ENCODE measurements around the gene DGKG. TPM values are rescaled to one million over a fixed set of nuclear protein-coding genes. Genes with fewer than 3 reads are reported as not detected.

The DGKG gene
- total and polyA plus RNA-seq, 8 donors: 0.12 to 26.3 (median 2.7) TPM

- intact Hi-C loops (cut with DNase I; ENCODE audit: low total_unique reads): no loop called here
- Histone ChIP-seq H3K27me3 (no peaks in the 10 kb centered on the region), H3K4me1 (peaks cover 15 to 18% (median 17%) of the 10 kb centered on the region in 4 donors), H3K9me3 (no peaks in the 10 kb centered on the region), H3K4me3 (no peak overlapping the region), H3K27ac (no peak overlapping the region), H3K36me3 (peaks cover 0 to 12% (median 0%) of the 10 kb centered on the region in 4 donors)
- TF ChIP-seq POLR2A (IDR thresholded peaks at IDR 0.05): no peak
- no peak for TF ChIP-seq EP300 (IDR thresholded peaks at IDR 0.05)
- no peak for TF ChIP-seq CTCF (IDR thresholded peaks at IDR 0.05)
- TF ChIP-seq POLR2AphosphoS5 (IDR thresholded peaks at IDR 0.05): no peak
- 75 to 92% (median 77%) methylated on average over 3 of the region's 3 CpGs for WGBS, 5 donors
- DNase-seq: no peak
Observed at GRCh38 chr3:186207515-186207914, 154.5 kb downstream of the DGKG start.

- Histone ChIP-seq H3K9me3 (no peaks in the 10 kb centered on the region), H3K4me3 (no peak overlapping the region), H3K4me1 (no peaks in the 10 kb centered on the region), H3K36me3 (peaks cover 0 to 19% (median 0%) of the 10 kb centered on the region in 4 donors), H3K27me3 (no peaks in the 10 kb centered on the region), H3K27ac (no peak overlapping the region)
- DNase-seq: peak in 1 of 2 donors; percentile 41
- intact Hi-C loops (cut with DNase I; ENCODE audit: low total_unique reads): no loop called here
- TF ChIP-seq POLR2A (IDR thresholded peaks at IDR 0.05) (no peak), CTCF (IDR thresholded peaks at IDR 0.05) (no peak), EP300 (IDR thresholded peaks at IDR 0.05) (no peak), POLR2AphosphoS5 (IDR thresholded peaks at IDR 0.05) (no peak)
- 89 to 95% (median 90%) methylated on average over 4 of the region's 4 CpGs for WGBS, 5 donors
Observed at GRCh38 chr3:186200726-186201125, 161.3 kb downstream of the DGKG start.

GRCh38 chr3:186198442-186198841 lies 163.6 kb downstream of the DGKG start:
- Histone ChIP-seq H3K4me3 (no peak overlapping the region), H3K4me1 (peaks cover 8 to 11% (median 9%) of the 10 kb centered on the region in 4 donors), H3K27ac (no peak overlapping the region), H3K9me3 (no peaks in the 10 kb centered on the region), H3K27me3 (peaks cover 0 to 17% (median 10%) of the 10 kb centered on the region in 3 donors), H3K36me3 (peaks cover 0 to 8% (median 0%) of the 10 kb centered on the region in 4 donors)
- intact Hi-C loops (cut with DNase I; ENCODE audit: low total_unique reads): no loop called here
- DNase-seq: no peak
- 90 to 95% (median 91%) methylated on average over 2 of the region's 2 CpGs for WGBS, 5 donors
- TF ChIP-seq POLR2AphosphoS5 (IDR thresholded peaks at IDR 0.05): no peak
- no peak for TF ChIP-seq POLR2A (IDR thresholded peaks at IDR 0.05)
- no peak for TF ChIP-seq CTCF (IDR thresholded peaks at IDR 0.05)
- no peak for TF ChIP-seq EP300 (IDR thresholded peaks at IDR 0.05)

GRCh38 chr3:186194451-186194811 lies 167.6 kb downstream of the DGKG start:
- Histone ChIP-seq H3K36me3 (no peaks in the 10 kb centered on the region), H3K4me3 (peak overlapping the region in 2 of 4 donors; percentile 27)

More at GRCh38 chr3:186194451-186194811, 167.6 kb downstream of the DGKG start:
- intact Hi-C loops (cut with DNase I; ENCODE audit: low total_unique reads): no loop called here
- no peak for DNase-seq
- TF ChIP-seq CTCF (IDR thresholded peaks at IDR 0.05) (no peak), POLR2AphosphoS5 (IDR thresholded peaks at IDR 0.05) (no peak), POLR2A (IDR thresholded peaks at IDR 0.05) (no peak), EP300 (IDR thresholded peaks at IDR 0.05) (no peak)
- no peaks in the 10 kb centered on the region for H3K9me3 ChIP-seq
- H3K4me1 ChIP-seq: peaks cover 8 to 16% (median 10%) of the 10 kb centered on the region in 4 donors
- peaks cover 0 to 23% (median 14%) of the 10 kb centered on the region in 3 donors for H3K27me3 ChIP-seq
- H3K27ac ChIP-seq: no peak overlapping the region
- 31 to 64% (median 45%) methylated on average over 10 of the region's 10 CpGs for WGBS, 5 donors
